Activated T-cell treated with anti-CD3 and anti-CD28 coated beads, Interleukin-2, amount 50 U/mL, for 72 hours (primary cell): Measurements from ENCODE around the gene RELN. TPM values are rescaled to one million over a fixed set of nuclear protein-coding genes. Genes with fewer than 3 reads are reported as not detected.

ENCODE experiments used
- ATAC-seq, 2 donors: fragments of 150-1000 bp; cut with Tn5 transposase; replicated peaks in 1 of 2; 2 replicates each; pipeline ENCODE4 v1.10.0; 2021; ENCODE audit warnings: moderate library complexity in 2 of 2, mild to moderate bottlenecking in 1 of 2
- DNase-seq, 2 donors: peaks; one replicate each; pipeline ENCODE4 v3.0.0; 2021 to 2022; ENCODE audit warnings: mixed read lengths in 1 of 2
- H3K27ac Mint-ChIP-seq: one replicate; pipeline ENCODE4 v1.8.0; 2022; ENCODE audit warnings: mild to moderate bottlenecking, moderate library complexity, mixed read lengths
- H3K27me3 Mint-ChIP-seq: one replicate; pipeline ENCODE4 v1.8.0; 2022; ENCODE audit warnings: low read depth, mixed read lengths
- H3K36me3 Mint-ChIP-seq, 2 donors: one replicate each; pipeline ENCODE4 v1.8.0; 2022; ENCODE audit warnings: mixed read lengths in 2 of 2, mild to moderate bottlenecking in 1 of 2; ENCODE audit not compliant: insufficient read depth in 2 of 2
- H3K4me1 Mint-ChIP-seq: one replicate; pipeline ENCODE4 v1.8.0; 2022; ENCODE audit warnings: low read depth, mixed read lengths
- H3K4me3 Mint-ChIP-seq, 2 donors: one replicate each; pipeline ENCODE4 v1.8.0; 2022; ENCODE audit warnings: mild to moderate bottlenecking in 2 of 2, mixed read lengths in 2 of 2, moderate library complexity in 2 of 2
- H3K9me3 Mint-ChIP-seq, 2 donors: one replicate each; pipeline ENCODE4 v1.8.0; 2022; ENCODE audit warnings: mixed read lengths in 2 of 2
- total RNA-seq, 2 donors: library from RNA; stranded (reverse); gene quantifications; one replicate each; pipeline ENCODE4 v1.2.3, GENCODE V29; 2022

RELN gene
- total RNA-seq, 2 donors from 2014 or later: not detected

DNA sequence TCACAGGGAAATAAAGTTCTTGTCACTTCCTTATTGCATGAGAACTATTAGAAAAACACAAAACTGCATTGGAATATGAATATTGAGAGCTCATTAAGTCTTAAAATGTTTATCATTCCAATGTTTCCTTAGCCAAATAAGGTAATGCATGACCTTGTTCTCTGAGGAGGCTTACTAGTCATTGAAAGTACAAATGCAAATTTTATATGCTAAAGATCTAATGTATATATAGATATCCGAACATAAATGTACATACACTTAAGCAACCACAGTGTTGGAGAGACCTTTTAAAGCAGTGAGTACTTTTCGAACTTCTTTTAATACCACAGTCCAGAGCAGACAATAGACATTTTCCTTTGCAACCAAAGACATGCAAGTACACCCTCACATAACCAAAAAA lies 96.1 kb downstream of the RELN start:
- DNase-seq (no peak), ATAC-seq (no peak)
- H3K4me1 Mint-ChIP-seq: no peaks in the 10 kb centered on the region
- H3K27me3 Mint-ChIP-seq: no peaks in the 10 kb centered on the region
- no peak overlapping the region for H3K27ac Mint-ChIP-seq
- no peaks in the 10 kb centered on the region for H3K36me3 Mint-ChIP-seq
- no peaks in the 10 kb centered on the region for H3K9me3 Mint-ChIP-seq
- no peak overlapping the region for H3K4me3 Mint-ChIP-seq

- Mint-ChIP-seq H3K4me3 (no peak overlapping the region), H3K36me3 (no peaks in the 10 kb centered on the region), H3K9me3 (peaks cover 0 to 1% of the 10 kb centered on the region in 2 donors), H3K27me3 (no peaks in the 10 kb centered on the region), H3K27ac (no peak overlapping the region), H3K4me1 (no peaks in the 10 kb centered on the region)
- DNase-seq (no peak), ATAC-seq (no peak)
Observed at GRCh38 chr7:103889451-103889850, 100.0 kb downstream of the RELN start.

GRCh38 chr7:103888603-103889153 lies 100.8 kb downstream of the RELN start:
- H3K27me3 Mint-ChIP-seq: no peaks in the 10 kb centered on the region
- no peak for ATAC-seq

DNA sequence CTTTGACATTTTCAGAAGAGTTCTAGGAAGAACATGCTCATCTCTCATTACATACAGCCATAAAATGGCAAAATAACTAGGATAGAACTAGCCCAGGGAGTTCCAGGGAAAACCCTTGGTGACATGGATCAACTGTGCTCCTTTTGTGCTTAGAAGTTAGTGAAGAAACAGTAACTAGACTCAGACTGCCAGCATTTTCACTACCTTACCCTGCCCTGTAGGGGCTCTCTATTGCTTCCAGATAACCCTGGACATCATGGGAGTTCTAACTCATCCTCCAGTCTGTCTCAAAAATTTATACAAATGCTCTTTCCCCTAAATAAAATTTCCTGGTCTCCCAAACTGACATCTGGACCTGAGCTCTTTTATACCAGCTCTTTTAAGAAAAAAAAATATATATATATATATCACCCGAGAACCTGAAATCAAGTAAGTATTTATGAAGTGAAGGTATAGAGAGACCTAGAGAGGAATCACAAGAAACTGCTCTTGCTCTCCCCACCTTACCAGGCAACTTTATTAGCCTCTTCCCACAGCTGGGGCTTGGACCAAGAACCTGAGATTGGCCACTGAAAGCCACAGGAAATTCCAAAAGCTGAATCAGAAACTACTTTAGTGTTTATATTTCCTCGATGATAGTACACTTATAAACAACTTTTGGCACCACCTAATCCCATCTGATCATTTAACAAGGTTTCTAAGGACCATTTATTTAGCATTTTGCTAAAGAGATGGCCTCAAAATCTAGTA lies 101.4 kb downstream of the RELN start:
- DNase-seq: no peak
- Mint-ChIP-seq H3K36me3 (no peaks in the 10 kb centered on the region), H3K27ac (no peak overlapping the region), H3K9me3 (peaks cover 1 to 2% of the 10 kb centered on the region in 2 donors), H3K4me1 (no peaks in the 10 kb centered on the region), H3K27me3 (no peaks in the 10 kb centered on the region), H3K4me3 (no peak overlapping the region)
- ATAC-seq: no peak

More at GRCh38 chr7:103888603-103889153, 100.8 kb downstream of the RELN start:
- no peak overlapping the region for H3K27ac Mint-ChIP-seq
- H3K4me1 Mint-ChIP-seq: no peaks in the 10 kb centered on the region
- no peak overlapping the region for H3K4me3 Mint-ChIP-seq
- peaks cover 1 to 2% of the 10 kb centered on the region in 2 donors for H3K9me3 Mint-ChIP-seq
- DNase-seq: no peak
- no peaks in the 10 kb centered on the region for H3K36me3 Mint-ChIP-seq

GRCh38 chr7:103887050-103887449 lies 102.4 kb downstream of the RELN start:
- H3K4me3 Mint-ChIP-seq: no peak overlapping the region
- H3K36me3 Mint-ChIP-seq: no peaks in the 10 kb centered on the region
- H3K27me3 Mint-ChIP-seq: no peaks in the 10 kb centered on the region
- DNase-seq (no peak), ATAC-seq (no peak)
- no peaks in the 10 kb centered on the region for H3K4me1 Mint-ChIP-seq
- peaks cover 2% of the 10 kb centered on the region in 2 donors for H3K9me3 Mint-ChIP-seq
- H3K27ac Mint-ChIP-seq: no peak overlapping the region

DNA sequence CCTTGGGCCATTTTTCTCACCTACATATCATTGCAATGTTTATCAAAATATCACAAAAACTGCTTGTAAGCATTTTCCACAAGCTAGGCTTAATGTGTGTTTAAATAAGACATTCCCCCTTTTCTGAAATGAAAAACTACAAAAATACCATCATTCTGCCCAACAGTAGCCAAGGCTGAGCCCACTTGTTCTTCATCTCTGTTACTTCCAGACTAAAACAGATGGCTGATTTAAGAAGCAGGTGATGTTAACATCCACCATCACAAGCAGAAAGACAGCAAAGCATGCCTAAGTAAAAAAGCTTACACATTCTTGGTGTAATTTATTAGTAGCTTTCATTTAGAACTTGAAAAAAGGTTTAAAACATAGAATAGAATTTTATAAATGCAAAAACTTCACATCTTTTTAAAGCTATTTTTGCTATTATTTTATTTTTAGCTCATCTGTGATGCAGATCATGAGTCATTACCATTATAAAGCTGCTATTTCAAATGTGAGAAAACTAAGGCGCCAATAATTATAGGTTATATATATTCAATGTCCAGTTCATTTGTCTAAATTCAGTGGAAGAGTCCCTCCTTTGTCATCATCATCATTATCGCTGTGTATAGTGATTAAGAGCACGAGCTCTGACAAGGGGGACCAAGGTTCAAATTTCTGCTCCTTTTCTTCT lies 109.4 kb downstream of the RELN start:
- ATAC-seq (no peak), DNase-seq (no peak)
- Mint-ChIP-seq H3K9me3 (peaks cover 3% of the 10 kb centered on the region in 2 donors), H3K4me1 (no peaks in the 10 kb centered on the region), H3K27me3 (no peaks in the 10 kb centered on the region), H3K27ac (no peak overlapping the region), H3K4me3 (no peak overlapping the region), H3K36me3 (no peaks in the 10 kb centered on the region)

GRCh38 chr7:103879411-103879810 lies 110.0 kb downstream of the RELN start:
- Mint-ChIP-seq H3K27ac (no peak overlapping the region), H3K27me3 (no peaks in the 10 kb centered on the region), H3K36me3 (no peaks in the 10 kb centered on the region), H3K4me1 (no peaks in the 10 kb centered on the region), H3K4me3 (no peak overlapping the region), H3K9me3 (peaks cover 3% of the 10 kb centered on the region in 2 donors)
- DNase-seq: no peak
- ATAC-seq: no peak

- H3K36me3 Mint-ChIP-seq: no peaks in the 10 kb centered on the region
- peaks cover 1 to 2% of the 10 kb centered on the region in 2 donors for H3K9me3 Mint-ChIP-seq
- H3K4me1 Mint-ChIP-seq: no peaks in the 10 kb centered on the region
- no peak for ATAC-seq
- H3K27me3 Mint-ChIP-seq: no peaks in the 10 kb centered on the region
- H3K4me3 Mint-ChIP-seq: no peak overlapping the region
- no peak for DNase-seq
- H3K27ac Mint-ChIP-seq: no peak overlapping the region
Observed at GRCh38 chr7:103877565-103877964, 111.9 kb downstream of the RELN start.

GRCh38 chr7:103875718-103876117 lies 113.7 kb downstream of the RELN start:
- ATAC-seq: no peak
- Mint-ChIP-seq H3K36me3 (no peaks in the 10 kb centered on the region), H3K27ac (no peak overlapping the region), H3K4me1 (no peaks in the 10 kb centered on the region), H3K9me3 (peaks cover 1 to 2% of the 10 kb centered on the region in 2 donors), H3K27me3 (no peaks in the 10 kb centered on the region), H3K4me3 (no peak overlapping the region)
- DNase-seq: no peak

GRCh38 chr7:103871473-103871872 lies 118.0 kb downstream of the RELN start:
- Mint-ChIP-seq H3K27ac (no peak overlapping the region), H3K9me3 (no peaks in the 10 kb centered on the region), H3K27me3 (no peaks in the 10 kb centered on the region), H3K4me3 (no peak overlapping the region), H3K4me1 (no peaks in the 10 kb centered on the region), H3K36me3 (no peaks in the 10 kb centered on the region)
- ATAC-seq (no peak), DNase-seq (no peak)

DNA sequence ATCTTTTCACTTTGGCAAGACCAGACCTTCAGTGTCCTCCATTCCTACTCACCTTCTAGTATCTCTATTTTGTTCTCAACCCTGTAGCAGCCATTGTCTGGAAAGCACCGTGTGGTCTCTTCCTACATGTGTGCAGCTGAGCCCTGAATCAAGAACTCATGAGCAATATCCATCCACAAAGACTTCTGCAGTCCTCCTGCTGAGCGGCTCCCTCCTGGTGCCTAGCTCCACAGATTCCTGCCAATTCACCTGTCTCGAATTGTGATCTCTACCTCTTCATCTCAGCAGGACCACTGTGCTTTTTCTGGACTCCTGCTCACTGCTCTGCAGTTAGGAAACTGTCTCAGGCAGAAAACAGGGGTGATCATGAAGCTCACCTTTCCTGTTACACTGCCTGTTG lies 118.8 kb downstream of the RELN start:
- Mint-ChIP-seq H3K9me3 (no peaks in the 10 kb centered on the region), H3K36me3 (no peaks in the 10 kb centered on the region), H3K4me1 (no peaks in the 10 kb centered on the region), H3K27me3 (no peaks in the 10 kb centered on the region), H3K27ac (no peak overlapping the region), H3K4me3 (no peak overlapping the region)
- DNase-seq (no peak), ATAC-seq (no peak)

DNA sequence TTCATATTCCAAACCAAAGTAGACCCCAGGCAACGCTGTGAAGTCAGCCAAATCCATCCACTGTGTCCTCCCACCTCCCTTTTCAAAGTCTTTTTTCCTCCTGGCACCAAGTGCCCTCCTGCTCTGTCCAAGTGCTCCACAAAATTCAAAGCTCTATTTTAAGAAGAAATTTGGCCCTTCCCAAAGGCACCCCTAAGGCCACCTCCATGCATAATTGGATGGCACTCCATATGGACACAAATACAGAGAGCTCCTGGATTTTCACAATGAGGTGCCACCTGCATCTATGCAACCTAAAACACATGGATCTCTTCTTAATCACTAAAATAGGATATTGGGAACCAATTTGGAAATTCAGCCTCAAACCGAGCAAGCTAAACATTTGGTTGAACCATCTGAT lies 121.6 kb downstream of the RELN start:
- Mint-ChIP-seq H3K4me3 (no peak overlapping the region), H3K27me3 (no peaks in the 10 kb centered on the region), H3K4me1 (no peaks in the 10 kb centered on the region), H3K9me3 (no peaks in the 10 kb centered on the region), H3K27ac (no peak overlapping the region), H3K36me3 (no peaks in the 10 kb centered on the region)
- ATAC-seq: no peak
- no peak for DNase-seq

DNA sequence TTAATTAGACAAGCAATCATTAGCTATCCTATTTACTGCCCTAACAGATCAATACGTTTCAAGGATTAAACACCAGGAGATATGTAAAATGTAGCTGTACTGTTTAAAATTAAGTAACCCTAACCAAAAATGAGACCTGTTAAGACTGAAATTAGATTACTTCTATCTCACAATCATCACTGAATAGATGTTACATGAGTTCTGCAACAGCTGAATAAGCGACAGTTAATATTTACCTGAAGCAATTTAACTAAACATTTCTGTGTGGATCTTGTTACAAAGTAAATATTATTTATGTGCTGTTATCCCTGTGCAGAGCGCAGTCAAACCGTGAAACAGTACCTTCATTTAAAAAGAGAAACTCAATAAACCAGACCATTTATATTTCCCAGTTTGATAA lies 122.5 kb downstream of the RELN start:
- Mint-ChIP-seq H3K9me3 (no peaks in the 10 kb centered on the region), H3K36me3 (no peaks in the 10 kb centered on the region), H3K4me3 (no peak overlapping the region), H3K27me3 (no peaks in the 10 kb centered on the region), H3K27ac (no peak overlapping the region), H3K4me1 (no peaks in the 10 kb centered on the region)
- DNase-seq (no peak), ATAC-seq (no peak)
